Tibial artery (tissue), 4 donors: ENCODE measurements around the gene VSIR.

Experiments
- DNase-seq, 2 donors: peaks; one replicate each; pipeline ENCODE4 v3.0.0-alpha.2; 2019
- H3K27ac ChIP-seq, 2 donors: fragments of 200-600 bp; sonication (generic) in 1 of 2; 1 replicate in 1 of 2; 2 replicates in 1 of 2; pipeline ENCODE4 v1.5.1; 2018 to 2019; ENCODE audit warnings: mild to moderate bottlenecking in 1 of 2
- H3K27me3 ChIP-seq, 2 donors: fragments of 200-600 bp; sonication (generic) in 1 of 2; one replicate each; pipeline versions ENCODE4 v1.5.1 to v1.6.0; 2016 to 2019
- H3K36me3 ChIP-seq, 3 donors: fragments of 200-600 bp; sonication (generic) in 2 of 3; one replicate each; pipeline ENCODE4 v1.5.1; 2016 to 2019; ENCODE audit warnings: mild to moderate bottlenecking in 2 of 3
- H3K4me1 ChIP-seq, 4 donors: fragments of 200-600 bp; sonication (generic) in 2 of 4; 1 replicate in 3 of 4; 2 replicates in 1 of 4; pipeline ENCODE4 v1.5.1; 2016 to 2019
- H3K4me3 ChIP-seq, 2 donors: fragments of 200-600 bp; sonication (generic) in 1 of 2; 1 replicate in 1 of 2; 2 replicates in 1 of 2; pipeline ENCODE4 v1.5.1; 2018 to 2019; ENCODE audit warnings: mild to moderate bottlenecking in 2 of 2
- H3K9me3 ChIP-seq, 3 donors: fragments of 200-600 bp; sonication (generic) in 1 of 3; one replicate each; pipeline ENCODE4 v1.5.1; 2016 to 2019
- CTCF ChIP-seq, 2 experiments: fragments of 200-600 bp in 1 of 2; fragments of 450-650 bp in 1 of 2; IDR thresholded peaks; one replicate each; pipeline ENCODE4 v1.5.1; 2017 to 2019; ENCODE audit warnings: antibody characterized with exemption in 2 of 2, mild to moderate bottlenecking in 1 of 2, moderate library complexity in 1 of 2
- intact Hi-C: fragments of 100-400 bp; cut with DNase I; formaldehyde crosslinking; loops from one replicate; pipeline ENCODE4 v1.15.0; 2023; ENCODE audit warnings: low total_unique reads

VSIR gene

GRCh38 chr10:71778071-71778825 is 4.9 kb upstream of the VSIR start:
- Histone ChIP-seq H3K27me3 (no peaks in the 10 kb centered on the region), H3K9me3 (no peaks in the 10 kb centered on the region), H3K4me3 (no peak overlapping the region), H3K27ac (no peak overlapping the region), H3K4me1 (peaks cover 0 to 9% (median 7%) of the 10 kb centered on the region in 4 donors), H3K36me3 (no peaks in the 10 kb centered on the region)
- no peak for TF ChIP-seq CTCF (IDR thresholded peaks at IDR 0.05)
- intact Hi-C loops = loop anchor here (5.0 to 10.0 kb wide), 2 partner anchors 54 to 393 kb away; no protein-coding TSS in a partner anchor
- DNase-seq = no peak

GRCh38 chr10:71777213-71777985 is 4.1 kb upstream of the VSIR start:
- DNase-seq = peak in 1 of 2 donors; percentile 61
- no peaks in the 10 kb centered on the region for H3K36me3 ChIP-seq
- intact Hi-C loops = loop anchor here (5.0 to 10.0 kb wide), 2 partner anchors 55 to 393 kb away; no protein-coding TSS in a partner anchor

GRCh38 chr10:71776481-71776925 is 3.2 kb upstream of the VSIR start:
- H3K4me1 ChIP-seq = peaks cover 0 to 26% (median 23%) of the 10 kb centered on the region in 4 donors
- intact Hi-C loops = loop anchor here (5.0 to 10.0 kb wide), 2 partner anchors 56 to 392 kb away; no protein-coding TSS in a partner anchor
- H3K4me3 ChIP-seq = no peak overlapping the region
- no peak for TF ChIP-seq CTCF (IDR thresholded peaks at IDR 0.05)
- no peak for DNase-seq
- H3K9me3 ChIP-seq = no peaks in the 10 kb centered on the region
- no peaks in the 10 kb centered on the region for H3K36me3 ChIP-seq
- H3K27ac ChIP-seq = no peak overlapping the region
- no peaks in the 10 kb centered on the region for H3K27me3 ChIP-seq

More at GRCh38 chr10:71777213-71777985, 4.1 kb upstream of the VSIR start:
- H3K27ac ChIP-seq = no peak overlapping the region
- no peak overlapping the region for H3K4me3 ChIP-seq
- TF ChIP-seq CTCF (IDR thresholded peaks at IDR 0.05) = no peak
- no peaks in the 10 kb centered on the region for H3K9me3 ChIP-seq
- peaks cover 0 to 17% (median 15%) of the 10 kb centered on the region in 4 donors for H3K4me1 ChIP-seq
- no peaks in the 10 kb centered on the region for H3K27me3 ChIP-seq

GRCh38 chr10:71774916-71775702 is 1.8 kb upstream of the VSIR start:
- Histone ChIP-seq H3K4me3 (no peak overlapping the region), H3K4me1 (peaks cover 0 to 40% (median 37%) of the 10 kb centered on the region in 4 donors), H3K27ac (no peak overlapping the region), H3K27me3 (no peaks in the 10 kb centered on the region), H3K9me3 (no peaks in the 10 kb centered on the region), H3K36me3 (no peaks in the 10 kb centered on the region)
- intact Hi-C loops = loop anchor here (5.0 to 10.0 kb wide), 2 partner anchors 57 to 390 kb away; no protein-coding TSS in a partner anchor
- DNase-seq = no peak
- TF ChIP-seq CTCF (IDR thresholded peaks at IDR 0.05) = no peak

- intact Hi-C loops = loop anchor here (2.0 to 10.0 kb wide), 2 partner anchors 58 to 388 kb away; no protein-coding TSS in a partner anchor
- H3K27ac ChIP-seq = peak overlapping the region; percentile 95 to 96
- H3K4me3 ChIP-seq = peak overlapping the region; percentile 80 to 82
- no peaks in the 10 kb centered on the region for H3K36me3 ChIP-seq
- H3K4me1 ChIP-seq = peaks cover 3 to 63% (median 54%) of the 10 kb centered on the region in 4 donors
- DNase-seq = no peak
- TF ChIP-seq CTCF (IDR thresholded peaks at IDR 0.05) = no peak
- H3K9me3 ChIP-seq = no peaks in the 10 kb centered on the region
- no peaks in the 10 kb centered on the region for H3K27me3 ChIP-seq
Observed at GRCh38 chr10:71772832-71773220, 494 bp downstream of the VSIR start.
